Measurements from ENCODE around the gene ITIH6. TPM values are rescaled to one million over a fixed set of nuclear protein-coding genes. Genes with fewer than 3 reads are reported as not detected.

ITIH6 gene
- total and polyA plus RNA-seq, 12 donors, result not detected

- 90 to 92% methylated on average over 3 of the region's 3 CpGs for WGBS, 2 donors
Measured at GRCh38 chrX:54838583-54838982, 40.5 kb upstream of the ITIH6 start.

GRCh38 chrX:54826598-54826997, 28.5 kb upstream of the ITIH6 start:
- no peak for ATAC-seq
- Histone ChIP-seq H3K9me3 (no peaks in the 10 kb centered on the region), H3K4me3 (no peak overlapping the region), H3K4me1 (no peaks in the 10 kb centered on the region), H3K27ac (no peak overlapping the region), H3K36me3 (no peaks in the 10 kb centered on the region), H3K27me3 (no peaks in the 10 kb centered on the region)
- TF ChIP-seq CTCF (IDR thresholded peaks at IDR 0.05), result no peak
- intact Hi-C loops (cut with DNase I), result no loop called here
- 80 to 85% methylated on average over 4 of the region's 4 CpGs for WGBS, 2 donors
- DNase-seq, result no peak

More at GRCh38 chrX:54838583-54838982, 40.5 kb upstream of the ITIH6 start:
- DNase-seq, result no peak
- Histone ChIP-seq H3K4me1 (no peaks in the 10 kb centered on the region), H3K4me3 (no peak overlapping the region), H3K9me3 (no peaks in the 10 kb centered on the region), H3K27me3 (peaks cover 0 to 28% (median 0%) of the 10 kb centered on the region in 7 donors), H3K27ac (no peak overlapping the region), H3K36me3 (no peaks in the 10 kb centered on the region)
- TF ChIP-seq CTCF (IDR thresholded peaks at IDR 0.05), result no peak
- intact Hi-C loops (cut with DNase I), result loop anchor here in 1 of 10 donors (5.0 kb wide), 1 partner anchor 161 kb away; no protein-coding TSS in a partner anchor
- no peak for ATAC-seq

DNA sequence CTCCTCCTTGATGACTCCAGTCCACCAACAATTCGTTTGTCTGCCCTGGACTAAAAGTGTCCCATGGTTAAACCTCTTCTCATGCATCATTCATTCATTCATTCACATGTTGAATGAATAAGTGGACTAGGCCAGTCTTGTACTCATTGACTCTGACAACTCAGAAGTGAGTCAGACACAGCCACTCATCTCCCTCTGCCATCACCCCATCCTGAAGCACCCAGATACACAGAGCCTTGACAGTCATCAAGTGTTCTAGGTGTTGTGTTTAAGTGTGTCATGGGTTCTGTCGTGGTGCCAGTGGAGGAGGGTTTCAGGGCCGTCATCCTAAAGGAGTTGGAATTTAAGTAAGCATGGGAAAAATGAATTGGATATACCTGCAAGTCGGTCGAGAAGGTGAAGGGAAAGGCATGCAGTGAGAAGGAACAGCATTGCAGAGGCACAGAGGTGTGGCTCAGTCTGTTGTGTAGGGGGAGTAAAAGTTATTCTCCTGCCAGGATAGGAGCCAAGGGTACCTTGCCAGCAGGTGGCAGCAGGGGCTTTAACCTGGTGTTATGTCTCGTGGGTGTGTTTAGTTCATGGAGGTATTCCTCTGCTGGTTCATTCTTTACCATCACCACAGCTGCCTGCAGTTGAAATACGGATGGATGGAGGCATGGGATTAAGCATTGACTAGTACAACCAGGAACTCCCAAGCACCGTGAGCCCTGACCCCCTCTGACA, 27.8 kb upstream of the ITIH6 start:
- WGBS, 2 donors, result 74 to 78% methylated on average over 8 of the region's 8 CpGs

DNA sequence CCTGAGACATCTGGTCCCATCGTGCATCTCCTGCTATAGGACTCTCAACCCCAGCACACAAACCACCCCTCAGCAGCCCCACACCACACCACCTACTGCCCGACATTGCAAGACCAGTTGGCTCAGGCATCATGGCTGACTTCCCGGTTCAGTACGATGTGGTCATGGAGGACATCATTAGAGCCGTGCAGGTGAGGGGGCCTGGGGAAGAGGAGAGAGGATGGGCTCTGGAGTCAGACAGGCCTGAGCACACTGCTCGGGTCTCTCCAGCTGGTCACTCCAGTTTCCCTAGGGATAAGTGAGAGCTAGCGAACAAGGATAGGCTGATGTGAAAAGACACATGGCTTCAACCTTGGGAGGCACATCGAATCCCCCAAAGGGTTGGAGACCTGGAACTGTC, 26.7 kb upstream of the ITIH6 start:
- H3K27me3 ChIP-seq, result no peaks in the 10 kb centered on the region
- 90 to 97% methylated on average over 8 of the region's 8 CpGs for WGBS, 2 donors
- H3K27ac ChIP-seq, result no peak overlapping the region
- intact Hi-C loops (cut with DNase I), result no loop called here
- H3K9me3 ChIP-seq, result no peaks in the 10 kb centered on the region
- H3K4me3 ChIP-seq, result no peak overlapping the region
- H3K4me1 ChIP-seq, result no peaks in the 10 kb centered on the region
- no peak for DNase-seq
- no peaks in the 10 kb centered on the region for H3K36me3 ChIP-seq
- no peak for ATAC-seq
- no peak for TF ChIP-seq CTCF (IDR thresholded peaks at IDR 0.05)

More for the DNA sequence above, 27.8 kb upstream of the ITIH6 start:
- intact Hi-C loops (cut with DNase I), result no loop called here
- H3K36me3 ChIP-seq, result no peaks in the 10 kb centered on the region
- ATAC-seq (no peak), DNase-seq (no peak)
- no peak for TF ChIP-seq CTCF (IDR thresholded peaks at IDR 0.05)
- no peak overlapping the region for H3K4me3 ChIP-seq
- no peaks in the 10 kb centered on the region for H3K9me3 ChIP-seq
- no peaks in the 10 kb centered on the region for H3K4me1 ChIP-seq
- H3K27ac ChIP-seq, result no peak overlapping the region
- H3K27me3 ChIP-seq, result no peaks in the 10 kb centered on the region

Measured in heart right ventricle (tissue), 16 donors.